Thyroid gland (tissue), 4 donors: ENCODE results near the gene TRIM37.

ENCODE experiments used
- POLR2A ChIP-seq, 2 donors: fragments of 450-650 bp; IDR thresholded peaks; one replicate each; pipeline ENCODE4 v1.6.1; 2017; ENCODE audit warnings: antibody characterized with exemption in 2 of 2, mild to moderate bottlenecking in 2 of 2, moderate library complexity in 1 of 2
- TF ChIP-seq, protein P1 (sequence below), 6 experiments: fragments of 200-600 bp in 3 of 6; fragments of 450-650 bp in 3 of 6; sonication (generic) in 3 of 6; IDR thresholded peaks; one replicate each; pipeline ENCODE4 v1.5.1; 2016 to 2019; ENCODE audit warnings: antibody characterized with exemption in 6 of 6, mild to moderate bottlenecking in 2 of 6, inconsistent platforms in 1 of 6, moderate library complexity in 1 of 6

DNA sequence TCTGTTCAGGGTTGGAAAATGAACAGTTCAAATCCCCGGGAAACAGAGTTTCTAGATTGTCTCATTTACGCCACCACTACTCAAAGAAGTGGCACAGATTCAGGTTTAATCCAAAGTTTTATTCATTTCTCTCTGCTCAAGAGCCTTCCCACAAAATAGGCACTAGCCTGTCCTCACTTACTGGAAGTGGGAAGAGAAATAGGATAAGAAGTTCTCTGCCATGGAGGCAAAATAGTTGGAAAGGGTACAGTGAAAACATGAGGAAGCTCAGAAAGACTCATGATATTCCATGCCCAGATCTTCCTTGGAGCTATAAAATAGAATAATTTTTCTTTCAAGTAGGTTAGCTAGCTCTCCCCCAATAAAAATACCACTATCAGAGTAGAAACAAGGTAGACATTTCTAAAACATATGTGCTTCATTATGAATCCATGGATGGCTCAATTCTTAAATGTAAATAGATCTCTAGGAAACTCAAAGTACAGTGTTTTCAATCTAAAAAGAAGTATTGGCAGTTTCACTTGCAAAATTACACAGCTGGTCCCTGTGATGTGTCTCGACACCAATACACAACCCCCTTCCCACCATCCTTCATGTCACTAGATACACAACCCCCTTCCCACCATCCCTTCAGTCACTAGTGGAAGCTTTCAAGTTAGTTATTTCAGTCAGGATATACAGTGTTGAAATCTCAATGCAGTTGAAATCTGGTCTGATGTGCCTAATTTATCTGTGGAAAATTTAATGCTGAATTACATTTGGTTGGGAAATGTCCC, 125.8 kb downstream of the TRIM37 start:
- no peak for TF ChIP-seq POLR2A (IDR thresholded peaks at IDR 0.05)
- TF ChIP-seq, protein P1, sequence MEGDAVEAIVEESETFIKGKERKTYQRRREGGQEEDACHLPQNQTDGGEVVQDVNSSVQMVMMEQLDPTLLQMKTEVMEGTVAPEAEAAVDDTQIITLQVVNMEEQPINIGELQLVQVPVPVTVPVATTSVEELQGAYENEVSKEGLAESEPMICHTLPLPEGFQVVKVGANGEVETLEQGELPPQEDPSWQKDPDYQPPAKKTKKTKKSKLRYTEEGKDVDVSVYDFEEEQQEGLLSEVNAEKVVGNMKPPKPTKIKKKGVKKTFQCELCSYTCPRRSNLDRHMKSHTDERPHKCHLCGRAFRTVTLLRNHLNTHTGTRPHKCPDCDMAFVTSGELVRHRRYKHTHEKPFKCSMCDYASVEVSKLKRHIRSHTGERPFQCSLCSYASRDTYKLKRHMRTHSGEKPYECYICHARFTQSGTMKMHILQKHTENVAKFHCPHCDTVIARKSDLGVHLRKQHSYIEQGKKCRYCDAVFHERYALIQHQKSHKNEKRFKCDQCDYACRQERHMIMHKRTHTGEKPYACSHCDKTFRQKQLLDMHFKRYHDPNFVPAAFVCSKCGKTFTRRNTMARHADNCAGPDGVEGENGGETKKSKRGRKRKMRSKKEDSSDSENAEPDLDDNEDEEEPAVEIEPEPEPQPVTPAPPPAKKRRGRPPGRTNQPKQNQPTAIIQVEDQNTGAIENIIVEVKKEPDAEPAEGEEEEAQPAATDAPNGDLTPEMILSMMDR (IDR thresholded peaks at IDR 0.05): no peak
